Germinal center (tissue), 1 donor: Measurements from ENCODE around the gene FAM53B.

Source experiments
- DNase-seq: peaks from one replicate; pipeline ENCODE4 v3.0.0; 2012; ENCODE audit warnings: mixed read lengths, low spot score

Gene FAM53B

GRCh38 chr10:124661660-124662180 is 82.5 kb downstream of the FAM53B start:
- no peak for DNase-seq

GRCh38 chr10:124660404-124661125 is 83.6 kb downstream of the FAM53B start:
- no peak for DNase-seq

- no peak for DNase-seq
Measured at GRCh38 chr10:124659380-124659779, 84.8 kb downstream of the FAM53B start.

- no peak for DNase-seq
Measured at GRCh38 chr10:124658591-124659242, 85.5 kb downstream of the FAM53B start.

GRCh38 chr10:124657806-124658205 is 86.4 kb downstream of the FAM53B start:
- no peak for DNase-seq

- no peak for DNase-seq
Measured at GRCh38 chr10:124656541-124656940, 87.6 kb downstream of the FAM53B start.

- no peak for DNase-seq
Measured at GRCh38 chr10:124656113-124656490, 88.1 kb downstream of the FAM53B start.

GRCh38 chr10:124655191-124656112 is 88.7 kb downstream of the FAM53B start:
- DNase-seq = no peak

GRCh38 chr10:124654686-124655085 is 89.5 kb downstream of the FAM53B start:
- DNase-seq = no peak

GRCh38 chr10:124653811-124654651 is 90.1 kb downstream of the FAM53B start:
- no peak for DNase-seq

- no peak for DNase-seq
Measured at GRCh38 chr10:124653311-124653710, 90.9 kb downstream of the FAM53B start.

GRCh38 chr10:124652701-124653100 is 91.5 kb downstream of the FAM53B start:
- DNase-seq = no peak

- DNase-seq = no peak
Measured at GRCh38 chr10:124652200-124652599, 92.0 kb downstream of the FAM53B start.

- no peak for DNase-seq
Measured at GRCh38 chr10:124651402-124651891, 92.7 kb downstream of the FAM53B start.

- DNase-seq = no peak
Measured at GRCh38 chr10:124650820-124651401, 93.3 kb downstream of the FAM53B start.

GRCh38 chr10:124650263-124650662 is 93.9 kb downstream of the FAM53B start:
- no peak for DNase-seq

GRCh38 chr10:124649214-124649613 is 95.0 kb downstream of the FAM53B start:
- DNase-seq = no peak

- DNase-seq = no peak
Measured at GRCh38 chr10:124648738-124649137, 95.4 kb downstream of the FAM53B start.

GRCh38 chr10:124648131-124648475 is 96.1 kb downstream of the FAM53B start:
- DNase-seq = no peak

GRCh38 chr10:124647421-124648130 is 96.6 kb downstream of the FAM53B start:
- peak; percentile 76 for DNase-seq
